ENCODE results near the gene STUM. TPM values are rescaled to one million over a fixed set of nuclear protein-coding genes. Genes with fewer than 3 reads are reported as not detected.

Gene STUM
- total RNA-seq, 6 experiments from 2014 or later = 0.06 to 0.68 (median 0.13) TPM; not detected in 2

GRCh38 chr1:226568975-226569741, 20.6 kb downstream of the STUM start:
- DNase-seq = no peak
- TF ChIP-seq POLR2A (IDR thresholded peaks at IDR 0.05) (no peak), CTCF (IDR thresholded peaks at IDR 0.05) (no peak)
- no peaks in the 10 kb centered on the region for H3K4me1 ChIP-seq
- no peaks in the 10 kb centered on the region for H3K27me3 ChIP-seq
- 78% methylated on average over 4 of the region's 6 CpGs for WGBS (ENCODE audit: insufficient coverage, low coverage, low lambda C conversion rate, missing lambda C conversion rate)
- no peak for ATAC-seq
- H3K9me3 ChIP-seq = no peaks in the 10 kb centered on the region
- intact Hi-C loops (cut with DNase I) = no loop called here
- H3K36me3 ChIP-seq = no peaks in the 10 kb centered on the region
- H3K27ac ChIP-seq = no peak overlapping the region
- no peak overlapping the region for H3K4me3 ChIP-seq

GRCh38 chr1:226569879-226570547, 21.4 kb downstream of the STUM start:
- 56% methylated on average over 4 of the region's 4 CpGs for WGBS (ENCODE audit: insufficient coverage, low coverage, low lambda C conversion rate, missing lambda C conversion rate)
- H3K4me1 ChIP-seq = no peaks in the 10 kb centered on the region
- TF ChIP-seq POLR2A (IDR thresholded peaks at IDR 0.05) (no peak), CTCF (IDR thresholded peaks at IDR 0.05) (no peak)

GRCh38 chr1:226571893-226572292, 23.3 kb downstream of the STUM start:
- H3K27me3 ChIP-seq = no peaks in the 10 kb centered on the region
- ATAC-seq (no peak), DNase-seq (peak in 1 of 3 donors; percentile 18)
- no peak overlapping the region for H3K4me3 ChIP-seq
- no peak overlapping the region for H3K27ac ChIP-seq
- 69% methylated on average over 5 of the region's 6 CpGs for WGBS (ENCODE audit: insufficient coverage, low coverage, low lambda C conversion rate, missing lambda C conversion rate)
- H3K9me3 ChIP-seq = no peaks in the 10 kb centered on the region
- intact Hi-C loops (cut with DNase I) = no loop called here
- no peaks in the 10 kb centered on the region for H3K36me3 ChIP-seq
- TF ChIP-seq CTCF (IDR thresholded peaks at IDR 0.05) (no peak), POLR2A (IDR thresholded peaks at IDR 0.05) (no peak)
- H3K4me1 ChIP-seq = no peaks in the 10 kb centered on the region

More at GRCh38 chr1:226569879-226570547, 21.4 kb downstream of the STUM start:
- Histone ChIP-seq H3K9me3 (no peaks in the 10 kb centered on the region), H3K4me3 (no peak overlapping the region), H3K27me3 (no peaks in the 10 kb centered on the region), H3K27ac (no peak overlapping the region), H3K36me3 (no peaks in the 10 kb centered on the region)
- intact Hi-C loops (cut with DNase I) = no loop called here
- no peak for DNase-seq
- ATAC-seq = no peak

- peak in 1 of 3 donors; percentile 27 for DNase-seq
- no peak overlapping the region for H3K27ac ChIP-seq
- TF ChIP-seq POLR2A (IDR thresholded peaks at IDR 0.05) (no peak), CTCF (IDR thresholded peaks at IDR 0.05) (no peak)
- intact Hi-C loops (cut with DNase I) = no loop called here
- no peaks in the 10 kb centered on the region for H3K27me3 ChIP-seq
- no peak for ATAC-seq
- WGBS (ENCODE audit: insufficient coverage, low coverage, low lambda C conversion rate, missing lambda C conversion rate) = 91% methylated on average over 7 of the region's 8 CpGs
- no peaks in the 10 kb centered on the region for H3K4me1 ChIP-seq
- H3K4me3 ChIP-seq = no peak overlapping the region
- H3K36me3 ChIP-seq = no peaks in the 10 kb centered on the region
- no peaks in the 10 kb centered on the region for H3K9me3 ChIP-seq
Observed at GRCh38 chr1:226572325-226572726, 23.8 kb downstream of the STUM start.

All from right lobe of liver (tissue), 6 donors.